H1 (cell line): ENCODE results near the gene WDFY4. TPM values are rescaled to one million over a fixed set of nuclear protein-coding genes. Genes with fewer than 3 reads are reported as not detected.

Experiments
- BACH1 ChIP-seq: IDR thresholded peaks from 2 replicates; pipeline ENCODE4 v1.6.1; 2012; ENCODE audit warnings: low read length, improper control_type of control experiment
- SP4 ChIP-seq: IDR thresholded peaks from 2 replicates; pipeline ENCODE4 v1.6.1; 2012; ENCODE audit warnings: low read length, inconsistent platforms
- polyA plus RNA-seq, 7 experiments: library from polyadenylated mRNA; depleted of rRNA in 3 of 7; stranded (reverse) in 5 of 7; unstranded in 2 of 7; fragments of >200 nt in 5 of 7; fragments of 200-250 nt in 2 of 7; gene quantifications; 1 replicate in 5 of 7; 2 replicates in 1 of 7; 4 replicates in 1 of 7; pipeline versions ENCODE4 v1.2.1 to v1.2.3, GENCODE V29; 2011 to 2013; ENCODE audit warnings: missing spikeins in 2 of 7, mixed read lengths in 2 of 7
- total RNA-seq: library from RNA; stranded (reverse); fragmentation: NEBNext Ultra II Directional; extraction: Animal tissue kit (Norgen Biotek cat#: 25700); gene quantifications from 2 replicates; pipeline ENCODE4 v1.2.1, GENCODE V29; 2021

WDFY4 gene
- total and polyA plus RNA-seq, 2 of the 8 experiments (the other 6 are each of a cell fraction or from before 2014, with no cell fraction given) = not detected

DNA sequence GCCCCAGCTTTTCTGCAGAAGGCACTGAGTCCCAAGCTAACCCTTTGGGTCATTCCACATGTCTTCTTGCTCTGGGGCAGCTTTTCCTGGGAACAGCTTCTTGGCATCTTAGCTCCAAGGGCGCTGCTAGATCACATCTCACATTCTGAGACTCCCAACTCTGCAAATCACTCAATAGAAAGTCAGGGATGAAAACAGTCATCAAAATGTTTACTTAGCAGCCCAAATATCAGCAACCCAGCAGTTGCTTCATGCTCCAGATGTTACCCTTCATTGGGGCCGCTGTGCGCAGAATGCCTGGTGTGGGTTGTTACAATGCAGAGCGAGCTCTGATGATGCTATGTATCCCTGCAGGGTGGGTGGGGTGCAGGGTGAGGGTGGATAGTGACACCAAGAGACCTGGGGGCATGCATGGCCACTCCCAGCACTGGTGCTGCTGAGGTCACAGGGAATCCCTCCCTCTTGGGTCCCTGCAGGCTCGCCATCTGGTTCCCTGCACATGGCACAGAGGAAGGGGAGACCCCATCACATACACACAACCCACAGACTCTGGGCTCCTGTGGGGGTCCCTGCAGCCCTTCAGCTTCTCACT is 19.0 kb downstream of the WDFY4 start (continued):
- TF ChIP-seq SP4 (no peak), BACH1 (no peak)
